H1 (cell line): Measurements from ENCODE around the gene PLEKHG5. TPM values are rescaled to one million over a fixed set of nuclear protein-coding genes. Genes with fewer than 3 reads are reported as not detected.

ENCODE experiments used
- CTCF ChIA-PET: fragments of 300-600 bp; sonication (Branson Sonifier 250); formaldehyde crosslinking; loops from one replicate; lab custom pipeline; 2021; ENCODE audit not compliant: partially characterized antibody; lab: Charles Lee
- POLR2A ChIA-PET: fragments of 300-600 bp; sonication (Branson Sonifier 250); formaldehyde crosslinking; loops from one replicate; lab custom pipeline; 2021; ENCODE audit warnings: inconsistent platforms; ENCODE audit not compliant: partially characterized antibody; lab: Charles Lee
- DNase-seq, 2 experiments: peaks; one replicate each; pipeline versions ENCODE4 v3.0.0 to v3.0.0-alpha.2; 2010 to 2022; ENCODE audit warnings: low spot score in 2 of 2, low read depth in 1 of 2, mixed read lengths in 1 of 2
- FAIRE-seq: peaks from 2 replicates; lab custom pipeline; 2011; peaks lifted over from hg19 to GRCh38; lab: Jason Lieb, UNC
- H2AFZ ChIP-seq: 2 replicates; pipeline ENCODE4 v1.8.1; 2012; ENCODE audit warnings: low read length, inconsistent platforms
- H2AK5ac ChIP-seq: 2 replicates; pipeline ENCODE4 v1.6.1; 2013; ENCODE audit warnings: low read depth, low read length
- H2BK120ac ChIP-seq: replicated peaks from 2 replicates; pipeline ENCODE3; 2013; ENCODE audit warnings: low read depth, low read length, inconsistent platforms
- H2BK12ac ChIP-seq: 2 replicates; pipeline ENCODE4 v1.6.1; 2013; ENCODE audit warnings: low read depth, low read length
- H2BK15ac ChIP-seq: 2 replicates; pipeline ENCODE4 v1.6.1; 2013; ENCODE audit warnings: low read length
- H2BK20ac ChIP-seq: 2 replicates; pipeline ENCODE4 v1.6.1; 2013; ENCODE audit warnings: low read length
- H2BK5ac ChIP-seq: 2 replicates; pipeline ENCODE4 v1.6.1; 2013; ENCODE audit warnings: low read depth, low read length
- H3K14ac ChIP-seq: 2 replicates; pipeline ENCODE4 v1.6.1; 2013; ENCODE audit warnings: inconsistent platforms; ENCODE audit not compliant: insufficient read length
- H3K18ac ChIP-seq: 2 replicates; pipeline ENCODE4 v1.6.1; 2013; ENCODE audit warnings: low read length; ENCODE audit errors: extremely low read depth
- H3K23ac ChIP-seq: 2 replicates; pipeline ENCODE4 v1.6.1; 2013; ENCODE audit warnings: inconsistent platforms; ENCODE audit not compliant: insufficient read length
- H3K23me2 ChIP-seq: 2 replicates; pipeline ENCODE4 v1.6.1; 2013; ENCODE audit warnings: low read depth, low read length
- H3K27ac ChIP-seq: 2 replicates; pipeline ENCODE4 v1.6.1; 2011; ENCODE audit warnings: low read depth, low read length, inconsistent platforms
- H3K27me3 ChIP-seq, 4 experiments: replicated peaks in 1 of 4; 1 replicate in 1 of 4; 2 replicates in 3 of 4; pipeline versions ENCODE4 v1.6.1 to v1.8.1; 2011 to 2013; ENCODE audit warnings: low read length in 3 of 4, mild to moderate bottlenecking in 3 of 4, inconsistent platforms in 2 of 4, mixed read lengths in 2 of 4, moderate library complexity in 1 of 4; ENCODE audit not compliant: control insufficient read depth in 3 of 4, insufficient read depth in 3 of 4; ENCODE audit errors: extremely low read depth in 1 of 4
- H3K36me3 ChIP-seq, 4 experiments: 2 replicates each; pipeline versions ENCODE4 v1.6.1 to v1.8.1; 2011 to 2013; ENCODE audit warnings: mild to moderate bottlenecking in 4 of 4, low read length in 3 of 4, moderate library complexity in 2 of 4, control low read depth in 1 of 4, inconsistent platforms in 1 of 4; ENCODE audit not compliant: insufficient read depth in 4 of 4, control insufficient read depth in 2 of 4
- H3K4ac ChIP-seq: replicated peaks from 2 replicates; pipeline ENCODE3; 2013; ENCODE audit warnings: low read length, low read depth, mixed read lengths, inconsistent platforms; ENCODE audit not compliant: insufficient read length
- H3K4me1 ChIP-seq, 4 experiments: replicated peaks in 1 of 4; 1 replicate in 1 of 4; 2 replicates in 3 of 4; pipeline versions ENCODE4 v1.6.1 to v1.8.1; 2011 to 2013; ENCODE audit warnings: low read length in 3 of 4, inconsistent platforms in 2 of 4, mixed read lengths in 1 of 4; ENCODE audit not compliant: insufficient read depth in 4 of 4, control insufficient read depth in 3 of 4
- H3K4me2 ChIP-seq, 2 experiments: 2 replicates each; pipeline versions ENCODE4 v1.6.1 to v1.8.1; 2011 to 2013; ENCODE audit warnings: low read depth in 2 of 2, low read length in 2 of 2, control low read depth in 1 of 2, inconsistent platforms in 1 of 2, mild to moderate bottlenecking in 1 of 2; ENCODE audit not compliant: insufficient read depth in 1 of 2
- H3K4me3 ChIP-seq, 4 experiments: fragments of 200-600, 300-600 bp in 1 of 4; sonication (generic), shearing (Covaris generic), sonication (Bioruptor Twin) in 1 of 4; 2 replicates each; pipeline versions ENCODE4 v1.5.1 to v1.8.1; 2011 to 2016; ENCODE audit warnings: low read length in 4 of 4, low read depth in 3 of 4, control low read depth in 2 of 4, inconsistent platforms in 2 of 4, mild to moderate bottlenecking in 2 of 4, mixed read lengths in 1 of 4, moderate library complexity in 1 of 4; ENCODE audit not compliant: insufficient read depth in 2 of 4; ENCODE audit errors: extremely low read depth in 1 of 4
- H3K56ac ChIP-seq: replicated peaks from 2 replicates; pipeline ENCODE3; 2013; ENCODE audit warnings: low read depth, mild to moderate bottlenecking, mixed read lengths, low read length, inconsistent platforms; ENCODE audit not compliant: insufficient read length
- H3K79me1 ChIP-seq: 2 replicates; pipeline ENCODE4 v1.6.1; 2013; ENCODE audit warnings: low read depth, low read length, control low read depth
- H3K79me2 ChIP-seq, 2 experiments: 2 replicates each; pipeline versions ENCODE4 v1.6.1 to v1.8.1; 2012 to 2013; ENCODE audit warnings: low read length in 2 of 2, mild to moderate bottlenecking in 2 of 2, inconsistent platforms in 1 of 2; ENCODE audit not compliant: insufficient read depth in 2 of 2, control insufficient read depth in 1 of 2
- H3K9ac ChIP-seq, 4 experiments: replicated peaks in 1 of 4; 1 replicate in 1 of 4; 2 replicates in 3 of 4; pipeline versions ENCODE4 v1.6.1 to v1.8.1; 2011 to 2013; ENCODE audit warnings: low read depth in 3 of 4, low read length in 3 of 4, control low read depth in 2 of 4, mild to moderate bottlenecking in 2 of 4, moderate library complexity in 2 of 4, inconsistent platforms in 1 of 4; ENCODE audit errors: extremely low read depth in 1 of 4
- H3K9me3 ChIP-seq, 2 experiments: 2 replicates each; pipeline versions ENCODE4 v1.6.1 to v1.8.1; 2012 to 2013; ENCODE audit warnings: mild to moderate bottlenecking in 2 of 2, moderate library complexity in 2 of 2, control low read depth in 1 of 2, inconsistent platforms in 1 of 2, low read depth in 1 of 2, low read length in 1 of 2, mixed read lengths in 1 of 2; ENCODE audit not compliant: insufficient read depth in 2 of 2
- H4K20me1 ChIP-seq, 2 experiments: replicated peaks in 1 of 2; 2 replicates each; pipeline versions ENCODE3 to v1.8.1; 2011 to 2013; ENCODE audit warnings: inconsistent platforms in 2 of 2, low read length in 2 of 2, mild to moderate bottlenecking in 1 of 2; ENCODE audit not compliant: insufficient read depth in 2 of 2, control insufficient read depth in 1 of 2
- H4K5ac ChIP-seq: 2 replicates; pipeline ENCODE4 v1.6.1; 2013; ENCODE audit warnings: low read length, low read depth, mixed read lengths, inconsistent platforms; ENCODE audit not compliant: insufficient read length
- H4K8ac ChIP-seq: 2 replicates; pipeline ENCODE4 v1.8.0; 2013; ENCODE audit warnings: mild to moderate bottlenecking, moderate library complexity, low read length, inconsistent platforms; ENCODE audit not compliant: insufficient read depth; ENCODE audit errors: extremely low read depth
- H4K91ac ChIP-seq: replicated peaks from 2 replicates; pipeline ENCODE3; 2013; ENCODE audit warnings: low read length, mixed read lengths, inconsistent platforms; ENCODE audit not compliant: insufficient read length
- BACH1 ChIP-seq: IDR thresholded peaks from 2 replicates; pipeline ENCODE4 v1.6.1; 2012; ENCODE audit warnings: low read length, improper control_type of control experiment
- CREB1 ChIP-seq: IDR thresholded peaks from 2 replicates; pipeline ENCODE4 v1.6.1; 2012; ENCODE audit warnings: inconsistent platforms
- GABPA ChIP-seq: IDR thresholded peaks from 2 replicates; pipeline ENCODE4 v1.6.1; 2011; ENCODE audit warnings: mild to moderate bottlenecking, low read length, moderate library complexity, borderline replicate concordance; ENCODE audit not compliant: insufficient read depth
- NRF1 ChIP-seq: IDR thresholded peaks from 2 replicates; pipeline ENCODE4 v1.6.1; 2011; ENCODE audit warnings: mild to moderate bottlenecking, low read depth, low read length, improper control_type of control experiment
- TAF7 ChIP-seq: optimal IDR thresholded peaks from 2 replicates; pipeline ENCODE3; 2011; ENCODE audit warnings: low read depth, mild to moderate bottlenecking, inconsistent platforms, low read length, moderate library complexity, borderline replicate concordance
- ZNF274 ChIP-seq: IDR thresholded peaks from 2 replicates; pipeline ENCODE4 v1.7.0; 2012; ENCODE audit warnings: low read length, borderline replicate concordance; ENCODE audit errors: extremely low read depth
- WGBS, 2 experiments: shearing (Covaris generic) in 1 of 2; methylation state at CpG; one replicate each; pipeline versions ENCODE4 v1.1.6 to v1.1.7; 2013 to 2015; ENCODE audit warnings: low lambda C conversion rate in 2 of 2, mixed read lengths in 2 of 2, inconsistent platforms in 1 of 2, low coverage in 1 of 2, missing lambda C conversion rate in 1 of 2; ENCODE audit not compliant: insufficient replicate concordance in 2 of 2, insufficient coverage in 1 of 2, insufficient read length in 1 of 2; ENCODE audit errors: extremely low coverage in 1 of 2, missing lambda C conversion rate in 1 of 2; 5-methylcytosine and 5-hydroxymethylcytosine counted together
- polyA plus RNA-seq, 7 experiments: library from polyadenylated mRNA; depleted of rRNA in 3 of 7; stranded (reverse) in 5 of 7; unstranded in 2 of 7; fragments of >200 nt in 5 of 7; fragments of 200-250 nt in 2 of 7; gene quantifications; 1 replicate in 5 of 7; 2 replicates in 1 of 7; 4 replicates in 1 of 7; pipeline versions ENCODE4 v1.2.1 to v1.2.3, GENCODE V29; 2011 to 2013; ENCODE audit warnings: missing spikeins in 2 of 7, mixed read lengths in 2 of 7
- total RNA-seq: library from RNA; stranded (reverse); fragmentation: NEBNext Ultra II Directional; extraction: Animal tissue kit (Norgen Biotek cat#: 25700); gene quantifications from 2 replicates; pipeline ENCODE4 v1.2.1, GENCODE V29; 2021
- TF ChIP-seq, protein P1 (sequence below), 3 experiments: IDR thresholded peaks; 1 replicate in 2 of 3; 2 replicates in 1 of 3; pipeline versions ENCODE4 v1.5.1 to v1.6.1; 2011; ENCODE audit warnings: low read length in 3 of 3, mild to moderate bottlenecking in 3 of 3, inconsistent platforms in 2 of 3, low read depth in 1 of 3, moderate library complexity in 1 of 3; ENCODE audit not compliant: insufficient read depth in 1 of 3; ENCODE audit errors: control extremely low read depth in 1 of 3
- TF ChIP-seq, protein P2 (sequence below): IDR thresholded peaks from 2 replicates; pipeline ENCODE4 v1.6.1; 2012; ENCODE audit warnings: low read length, inconsistent platforms

PLEKHG5 gene
- total and polyA plus RNA-seq, 2 of the 8 experiments (the other 6 are each of a cell fraction or from before 2014, with no cell fraction given): 10.4 to 13.8 TPM

GRCh38 chr1:6510493-6510892, 19.0 kb upstream of the PLEKHG5 start:
- H3K23ac ChIP-seq: no peak overlapping the region
- TF ChIP-seq NRF1 (no peak), GABPA (no peak), ZNF274 (no peak), CREB1 (no peak), BACH1 (no peak), TAF7 (no peak)
- TF ChIP-seq, protein P1, sequence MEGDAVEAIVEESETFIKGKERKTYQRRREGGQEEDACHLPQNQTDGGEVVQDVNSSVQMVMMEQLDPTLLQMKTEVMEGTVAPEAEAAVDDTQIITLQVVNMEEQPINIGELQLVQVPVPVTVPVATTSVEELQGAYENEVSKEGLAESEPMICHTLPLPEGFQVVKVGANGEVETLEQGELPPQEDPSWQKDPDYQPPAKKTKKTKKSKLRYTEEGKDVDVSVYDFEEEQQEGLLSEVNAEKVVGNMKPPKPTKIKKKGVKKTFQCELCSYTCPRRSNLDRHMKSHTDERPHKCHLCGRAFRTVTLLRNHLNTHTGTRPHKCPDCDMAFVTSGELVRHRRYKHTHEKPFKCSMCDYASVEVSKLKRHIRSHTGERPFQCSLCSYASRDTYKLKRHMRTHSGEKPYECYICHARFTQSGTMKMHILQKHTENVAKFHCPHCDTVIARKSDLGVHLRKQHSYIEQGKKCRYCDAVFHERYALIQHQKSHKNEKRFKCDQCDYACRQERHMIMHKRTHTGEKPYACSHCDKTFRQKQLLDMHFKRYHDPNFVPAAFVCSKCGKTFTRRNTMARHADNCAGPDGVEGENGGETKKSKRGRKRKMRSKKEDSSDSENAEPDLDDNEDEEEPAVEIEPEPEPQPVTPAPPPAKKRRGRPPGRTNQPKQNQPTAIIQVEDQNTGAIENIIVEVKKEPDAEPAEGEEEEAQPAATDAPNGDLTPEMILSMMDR (IDR thresholded peaks at IDR 0.05; ENCODE audit: control extremely low read depth in 1 of 3, insufficient read depth in 1 of 3, low read depth in 1 of 3, low read length in 3 of 3): no peak
- TF ChIP-seq, protein P2, sequence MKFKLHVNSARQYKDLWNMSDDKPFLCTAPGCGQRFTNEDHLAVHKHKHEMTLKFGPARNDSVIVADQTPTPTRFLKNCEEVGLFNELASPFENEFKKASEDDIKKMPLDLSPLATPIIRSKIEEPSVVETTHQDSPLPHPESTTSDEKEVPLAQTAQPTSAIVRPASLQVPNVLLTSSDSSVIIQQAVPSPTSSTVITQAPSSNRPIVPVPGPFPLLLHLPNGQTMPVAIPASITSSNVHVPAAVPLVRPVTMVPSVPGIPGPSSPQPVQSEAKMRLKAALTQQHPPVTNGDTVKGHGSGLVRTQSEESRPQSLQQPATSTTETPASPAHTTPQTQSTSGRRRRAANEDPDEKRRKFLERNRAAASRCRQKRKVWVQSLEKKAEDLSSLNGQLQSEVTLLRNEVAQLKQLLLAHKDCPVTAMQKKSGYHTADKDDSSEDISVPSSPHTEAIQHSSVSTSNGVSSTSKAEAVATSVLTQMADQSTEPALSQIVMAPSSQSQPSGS: no peak
- WGBS, 2 experiments: 83% methylated on average over 3 of the region's 6 CpGs; no CpG with 5 or more reads in 1 of the 2 experiments
- H3K27me3 ChIP-seq: no peaks in the 10 kb centered on the region
- H3K9ac ChIP-seq: no peak overlapping the region
- no peak overlapping the region for H2BK120ac ChIP-seq
- H4K5ac ChIP-seq: no peak overlapping the region
- no peak for DNase-seq
- H3K36me3 ChIP-seq: no peaks in the 10 kb centered on the region
- POLR2A ChIA-PET: no interaction called here
- H3K14ac ChIP-seq: no peak overlapping the region
- CTCF ChIA-PET: interaction anchor here (1.0 to 1.2 kb wide), 2 partner anchors 73 to 90 kb away, joined by 3 read pairs; no protein-coding TSS in a partner anchor
- no peak for FAIRE-seq
- H3K79me1 ChIP-seq: no peaks in the 10 kb centered on the region
- no peak overlapping the region for H2BK12ac ChIP-seq
- no peak overlapping the region for H3K56ac ChIP-seq
- no peak overlapping the region for H3K27ac ChIP-seq
- no peaks in the 10 kb centered on the region for H4K20me1 ChIP-seq
- H3K4me3 ChIP-seq: no peak overlapping the region
- no peak overlapping the region for H3K4me2 ChIP-seq
- no peak overlapping the region for H3K4ac ChIP-seq
- H2AFZ ChIP-seq: no peak overlapping the region
- H2BK20ac ChIP-seq: no peak overlapping the region
- no peaks in the 10 kb centered on the region for H3K79me2 ChIP-seq
- H4K8ac ChIP-seq: no peak overlapping the region
- no peak overlapping the region for H3K18ac ChIP-seq
- no peak overlapping the region for H4K91ac ChIP-seq
- H3K4me1 ChIP-seq: no peaks in the 10 kb centered on the region; a peak in 3 of 7 replicates
- no peak overlapping the region for H2BK5ac ChIP-seq
- H2BK15ac ChIP-seq: no peak overlapping the region
- no peaks in the 10 kb centered on the region for H3K23me2 ChIP-seq
- H2AK5ac ChIP-seq: no peak overlapping the region
- H3K9me3 ChIP-seq: no peaks in the 10 kb centered on the region
